Endothelial cell (in vitro differentiated cells): ENCODE measurements around the gene TRIOBP. TPM values are rescaled to one million over a fixed set of nuclear protein-coding genes. Genes with fewer than 3 reads are reported as not detected.
"Not testable (repeated sequence)": the region's sequence is repeated elsewhere in the genome, so short reads cannot be mapped to it uniquely, and the experiment has no call there.

Source experiments
- DNase-seq: peaks from one replicate; pipeline ENCODE4 v3.0.0; 2021; ENCODE audit warnings: low spot score
- H3K27ac Mint-ChIP-seq: one replicate; pipeline ENCODE4 v1.8.0; 2021; ENCODE audit warnings: mixed read lengths, inconsistent platforms; ENCODE audit not compliant: unreplicated experiment
- H3K27me3 Mint-ChIP-seq: one replicate; pipeline ENCODE4 v1.8.0; 2021; ENCODE audit warnings: mild to moderate bottlenecking, moderate library complexity, mixed read lengths, inconsistent platforms; ENCODE audit not compliant: unreplicated experiment
- H3K36me3 Mint-ChIP-seq: one replicate; pipeline ENCODE4 v1.8.0; 2021; ENCODE audit warnings: mild to moderate bottlenecking, low read depth, mixed read lengths, inconsistent platforms; ENCODE audit not compliant: unreplicated experiment
- H3K4me1 Mint-ChIP-seq: one replicate; pipeline ENCODE4 v1.8.0; 2021; ENCODE audit warnings: mild to moderate bottlenecking, mixed read lengths, inconsistent platforms; ENCODE audit not compliant: unreplicated experiment
- H3K4me3 Mint-ChIP-seq: one replicate; pipeline ENCODE4 v1.8.0; 2021; ENCODE audit warnings: mild to moderate bottlenecking, mixed read lengths, inconsistent platforms; ENCODE audit not compliant: unreplicated experiment
- H3K9me3 Mint-ChIP-seq: one replicate; pipeline ENCODE4 v1.8.0; 2021; ENCODE audit warnings: mixed read lengths, inconsistent platforms; ENCODE audit not compliant: unreplicated experiment
- total RNA-seq: library from RNA; stranded (reverse); fragmentation: NEBNext Ultra II Directional; extraction: Animal tissue kit (Norgen Biotek cat#: 25700); gene quantifications from one replicate; pipeline ENCODE4 v1.2.1, GENCODE V29; 2021; ENCODE audit not compliant: unreplicated experiment
- TF ChIP-seq, protein P1 (sequence below): fragments of 200-600 bp; sonication (generic); IDR thresholded peaks from one replicate; pipeline ENCODE4 v1.5.0; 2021; ENCODE audit warnings: antibody characterized with exemption; ENCODE audit not compliant: unreplicated experiment

The TRIOBP gene
- total RNA-seq, 1 donor from 2014 or later: 110 TPM

DNA sequence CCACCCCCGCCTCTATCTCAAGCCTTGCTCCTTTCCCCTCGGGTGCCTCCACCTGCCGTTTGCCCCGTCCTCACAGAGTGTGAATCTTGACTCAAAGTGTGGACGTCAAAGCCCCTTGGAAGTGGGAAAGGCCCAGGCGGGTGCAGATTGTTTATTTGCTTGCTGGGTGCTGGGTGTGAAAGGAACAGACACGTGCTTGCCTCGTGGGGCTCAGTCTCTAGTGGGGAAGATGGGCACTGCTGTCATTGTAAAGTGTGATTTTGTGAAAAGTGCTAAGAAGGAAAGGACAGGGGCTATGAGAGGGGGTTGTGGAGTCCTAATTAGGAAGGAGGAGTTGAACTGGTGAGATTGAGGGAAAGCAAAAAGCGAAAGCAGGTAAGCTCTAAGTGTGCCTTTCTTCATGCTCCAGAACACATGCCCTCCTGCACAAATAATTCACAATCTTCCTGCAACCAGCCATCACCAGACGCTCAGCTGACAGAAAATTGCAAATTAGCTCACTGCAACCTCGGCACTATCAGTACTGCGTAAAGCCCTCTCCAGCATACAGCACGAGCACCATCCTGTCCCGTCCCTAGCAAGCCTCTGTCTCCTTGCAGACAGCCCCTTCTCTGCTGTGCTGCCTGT lies 101.1 kb downstream of the TRIOBP start:
- no peaks in the 10 kb centered on the region for H3K36me3 Mint-ChIP-seq
- no peak for DNase-seq
- H3K27me3 Mint-ChIP-seq: peaks cover 11% of the 10 kb centered on the region
- H3K4me3 Mint-ChIP-seq: no peak overlapping the region
- TF ChIP-seq, protein P1, sequence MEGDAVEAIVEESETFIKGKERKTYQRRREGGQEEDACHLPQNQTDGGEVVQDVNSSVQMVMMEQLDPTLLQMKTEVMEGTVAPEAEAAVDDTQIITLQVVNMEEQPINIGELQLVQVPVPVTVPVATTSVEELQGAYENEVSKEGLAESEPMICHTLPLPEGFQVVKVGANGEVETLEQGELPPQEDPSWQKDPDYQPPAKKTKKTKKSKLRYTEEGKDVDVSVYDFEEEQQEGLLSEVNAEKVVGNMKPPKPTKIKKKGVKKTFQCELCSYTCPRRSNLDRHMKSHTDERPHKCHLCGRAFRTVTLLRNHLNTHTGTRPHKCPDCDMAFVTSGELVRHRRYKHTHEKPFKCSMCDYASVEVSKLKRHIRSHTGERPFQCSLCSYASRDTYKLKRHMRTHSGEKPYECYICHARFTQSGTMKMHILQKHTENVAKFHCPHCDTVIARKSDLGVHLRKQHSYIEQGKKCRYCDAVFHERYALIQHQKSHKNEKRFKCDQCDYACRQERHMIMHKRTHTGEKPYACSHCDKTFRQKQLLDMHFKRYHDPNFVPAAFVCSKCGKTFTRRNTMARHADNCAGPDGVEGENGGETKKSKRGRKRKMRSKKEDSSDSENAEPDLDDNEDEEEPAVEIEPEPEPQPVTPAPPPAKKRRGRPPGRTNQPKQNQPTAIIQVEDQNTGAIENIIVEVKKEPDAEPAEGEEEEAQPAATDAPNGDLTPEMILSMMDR: no peak
- H3K9me3 Mint-ChIP-seq: no peaks in the 10 kb centered on the region
- no peak overlapping the region for H3K27ac Mint-ChIP-seq
- H3K4me1 Mint-ChIP-seq: peaks cover 5% of the 10 kb centered on the region

GRCh38 chr22:37799979-37800378 lies 103.1 kb downstream of the TRIOBP start:
- not testable (repeated sequence) for H3K4me3 Mint-ChIP-seq, H3K36me3 Mint-ChIP-seq, H3K9me3 Mint-ChIP-seq, H3K27ac Mint-ChIP-seq, DNase-seq
- Mint-ChIP-seq H3K4me1 (peaks cover 12% of the 10 kb centered on the region), H3K27me3 (peaks cover 12% of the 10 kb centered on the region)

GRCh38 chr22:37801946-37802309 lies 105.1 kb downstream of the TRIOBP start:
- no peak overlapping the region for H3K27ac Mint-ChIP-seq
- H3K9me3 Mint-ChIP-seq: no peaks in the 10 kb centered on the region
- DNase-seq: no peak
- peak overlapping the region; percentile 91 for H3K4me3 Mint-ChIP-seq
- H3K36me3 Mint-ChIP-seq: peaks cover 4% of the 10 kb centered on the region
- H3K4me1 Mint-ChIP-seq: peaks cover 25% of the 10 kb centered on the region
- H3K27me3 Mint-ChIP-seq: peaks cover 12% of the 10 kb centered on the region
- TF ChIP-seq, protein P1: no peak

DNA sequence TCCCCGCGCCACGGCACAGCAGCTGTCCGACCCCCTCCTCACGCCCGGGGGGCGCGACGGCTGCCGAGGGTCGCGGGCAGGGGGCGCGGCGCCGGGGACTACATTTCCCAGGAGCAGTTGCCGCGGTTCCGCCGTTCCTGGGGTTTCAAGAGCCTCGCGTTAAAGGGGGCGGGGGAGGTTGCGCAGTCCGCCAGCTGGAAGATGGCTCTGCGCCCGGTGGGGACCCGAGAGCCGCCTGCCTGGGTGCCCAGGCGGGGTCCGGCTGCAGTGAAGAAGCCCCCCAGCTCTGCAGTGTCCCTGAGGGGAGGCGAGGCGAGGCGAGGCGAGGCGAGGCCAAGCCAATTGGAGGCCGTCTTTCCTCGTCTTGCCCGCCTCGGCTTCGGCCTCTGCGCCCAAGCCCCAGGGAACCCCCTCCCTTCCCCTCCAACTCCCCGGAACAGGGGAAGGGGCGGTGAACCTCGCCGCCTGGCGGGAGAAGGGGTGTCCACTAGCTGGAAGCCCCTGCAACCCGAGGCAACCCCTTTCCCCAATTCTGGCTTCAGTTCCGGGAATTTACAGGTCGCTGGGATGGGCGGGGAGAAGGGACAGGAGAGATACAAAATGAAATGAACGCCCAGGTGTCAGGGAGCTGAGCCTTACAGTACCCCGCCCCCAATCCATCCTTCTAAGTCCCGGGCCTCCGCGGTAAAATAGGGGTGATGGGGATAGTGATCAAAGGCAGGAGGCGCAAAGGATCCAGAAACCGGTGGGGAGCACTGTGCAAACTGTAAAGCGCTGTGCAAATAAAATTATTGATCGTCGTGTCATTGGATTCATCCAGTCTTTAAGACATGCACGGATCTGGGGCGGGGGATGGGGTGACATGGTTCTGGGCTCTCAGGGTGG lies 105.7 kb downstream of the TRIOBP start:
- peaks cover 12% of the 10 kb centered on the region for H3K27me3 Mint-ChIP-seq
- peaks cover 25% of the 10 kb centered on the region for H3K4me1 Mint-ChIP-seq
- peaks cover 4% of the 10 kb centered on the region for H3K36me3 Mint-ChIP-seq
- H3K4me3 Mint-ChIP-seq: peak overlapping the region; percentile 91
- peak; percentile 63 for DNase-seq
- peak overlapping the region; percentile 41 for H3K27ac Mint-ChIP-seq
- TF ChIP-seq, protein P1: no peak
- no peaks in the 10 kb centered on the region for H3K9me3 Mint-ChIP-seq

DNA sequence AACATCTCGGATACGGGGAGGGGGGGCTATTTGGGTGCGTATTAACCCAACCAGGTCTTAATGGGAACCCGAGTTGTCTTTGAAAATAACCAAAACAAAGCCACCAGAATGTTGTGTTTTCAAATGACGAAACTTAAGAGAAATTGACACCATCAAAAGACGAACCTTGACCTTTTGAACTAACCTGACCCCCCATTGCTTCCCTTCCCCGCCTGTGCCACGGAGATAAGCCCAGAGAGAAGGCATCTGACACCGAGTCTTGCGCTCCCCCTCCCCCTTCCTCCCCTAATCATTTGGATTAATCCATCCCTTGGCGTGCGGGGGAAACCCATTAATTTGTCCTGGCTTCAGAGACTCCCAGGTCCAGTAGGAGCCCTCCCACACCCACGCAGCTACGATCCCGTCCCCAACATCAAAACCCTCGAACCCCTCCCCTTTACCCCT lies 106.4 kb downstream of the TRIOBP start:
- H3K27ac Mint-ChIP-seq: peak overlapping the region; percentile 41
- peaks cover 11% of the 10 kb centered on the region for H3K27me3 Mint-ChIP-seq
- TF ChIP-seq, protein P1: no peak
- peak overlapping the region; percentile 89 for H3K4me3 Mint-ChIP-seq
- DNase-seq: peak; percentile 54
- peaks cover 26% of the 10 kb centered on the region for H3K4me1 Mint-ChIP-seq
- H3K36me3 Mint-ChIP-seq: peaks cover 4% of the 10 kb centered on the region
- H3K9me3 Mint-ChIP-seq: no peaks in the 10 kb centered on the region
